HG02870 (cell line): ENCODE data around the gene ESRRB.
"Not testable (repeated sequence)": the region's sequence is repeated elsewhere in the genome, so short reads cannot be mapped to it uniquely, and the experiment has no call there.

Experiments used
- ATAC-seq: cut with Tn5 transposase; IDR thresholded peaks from one replicate; pipeline ENCODE4 v1.9.1; 2021; ENCODE audit warnings: mild to moderate bottlenecking, moderate library complexity; ENCODE audit not compliant: unreplicated experiment

ESRRB gene

DNA sequence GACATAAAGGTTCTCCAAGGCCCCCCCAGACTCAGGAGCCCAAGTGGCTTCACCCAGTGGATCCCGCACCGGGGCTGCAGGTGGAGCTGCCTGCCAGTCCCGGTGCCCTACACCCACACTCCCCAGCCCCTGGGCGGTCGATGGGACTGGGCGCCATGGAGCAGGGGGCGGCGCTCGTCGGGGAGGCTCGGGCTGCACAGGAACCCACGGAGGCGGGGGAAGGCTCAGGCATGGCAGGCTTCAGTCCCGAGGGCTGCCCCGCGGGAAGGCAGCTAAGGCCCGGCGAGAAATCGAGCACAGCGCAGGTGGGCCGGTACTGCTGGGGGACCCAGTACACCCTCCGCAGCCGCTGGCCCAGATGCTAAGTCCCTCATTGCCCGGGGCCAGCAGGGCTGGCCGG, 160.7 kb downstream of the ESRRB start:
- ATAC-seq, result not testable (repeated sequence)

DNA sequence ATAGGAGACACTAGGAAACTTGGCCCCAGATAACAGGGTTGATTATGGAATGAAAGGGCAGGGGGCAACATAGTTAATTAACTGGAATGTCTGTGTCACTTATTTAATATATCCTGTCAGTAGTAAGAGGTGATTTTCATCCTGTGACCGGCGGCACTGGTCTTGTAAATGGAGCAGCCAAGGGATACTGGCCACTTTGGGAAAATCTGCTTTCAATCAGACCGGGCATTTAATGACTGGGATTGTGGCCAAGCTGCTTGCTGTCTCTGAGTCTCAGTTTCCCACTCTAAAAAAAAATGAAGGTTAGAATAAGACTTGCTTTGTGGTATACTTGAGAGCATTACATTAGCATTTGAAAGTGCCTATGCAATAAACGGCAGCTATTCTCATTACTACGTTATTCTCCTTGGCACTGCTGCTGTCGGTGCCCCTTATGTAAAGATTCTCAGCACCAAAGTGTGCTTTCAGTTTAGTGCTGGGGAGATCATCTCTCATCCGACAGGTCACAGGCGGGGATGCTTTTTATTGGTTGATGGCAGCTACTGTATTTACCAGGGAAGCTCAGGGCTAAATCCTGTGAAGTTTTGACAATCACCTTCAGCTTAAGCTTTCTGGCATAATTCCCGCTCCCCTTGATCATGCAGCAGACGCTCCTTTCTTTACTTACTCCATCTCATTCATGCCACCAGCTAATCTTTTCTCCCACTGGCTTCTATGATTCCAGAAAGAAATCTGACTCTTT, 162.1 kb downstream of the ESRRB start:
- no peak for ATAC-seq

- no peak for ATAC-seq
Measured at GRCh38 chr14:76538648-76539008, 162.7 kb downstream of the ESRRB start.

- no peak for ATAC-seq
Measured at GRCh38 chr14:76539130-76539529, 163.2 kb downstream of the ESRRB start.

DNA sequence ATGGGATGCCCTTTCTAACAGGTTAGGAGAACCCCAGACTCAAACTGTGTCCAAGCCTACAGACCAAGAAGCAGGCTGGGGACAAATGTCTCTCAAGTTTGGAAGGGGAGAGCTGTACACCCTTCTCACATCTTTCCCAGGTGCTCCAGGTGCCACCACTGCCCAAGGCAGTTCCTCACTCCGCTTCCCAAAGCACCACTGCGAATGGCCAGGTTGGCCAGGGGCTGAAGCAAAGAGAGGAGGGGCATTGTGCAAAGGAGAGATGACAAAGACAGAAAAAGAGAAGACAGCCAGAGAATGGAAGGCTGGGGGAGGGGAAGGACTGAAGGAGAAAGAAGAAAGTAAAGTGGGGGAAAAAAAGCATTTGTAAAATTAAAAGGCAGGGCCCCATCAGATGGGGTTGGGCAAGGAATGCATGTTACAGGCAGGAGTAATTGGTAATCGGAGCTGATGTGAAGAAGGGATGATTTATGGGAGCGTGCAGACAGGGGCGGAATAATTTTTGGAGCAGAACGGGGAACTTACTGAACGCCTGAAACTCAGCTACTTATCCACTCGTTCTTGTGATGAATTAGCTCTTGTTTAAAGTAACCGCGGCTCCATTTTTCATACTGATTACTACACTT, 165.8 kb downstream of the ESRRB start:
- ATAC-seq, result no peak

DNA sequence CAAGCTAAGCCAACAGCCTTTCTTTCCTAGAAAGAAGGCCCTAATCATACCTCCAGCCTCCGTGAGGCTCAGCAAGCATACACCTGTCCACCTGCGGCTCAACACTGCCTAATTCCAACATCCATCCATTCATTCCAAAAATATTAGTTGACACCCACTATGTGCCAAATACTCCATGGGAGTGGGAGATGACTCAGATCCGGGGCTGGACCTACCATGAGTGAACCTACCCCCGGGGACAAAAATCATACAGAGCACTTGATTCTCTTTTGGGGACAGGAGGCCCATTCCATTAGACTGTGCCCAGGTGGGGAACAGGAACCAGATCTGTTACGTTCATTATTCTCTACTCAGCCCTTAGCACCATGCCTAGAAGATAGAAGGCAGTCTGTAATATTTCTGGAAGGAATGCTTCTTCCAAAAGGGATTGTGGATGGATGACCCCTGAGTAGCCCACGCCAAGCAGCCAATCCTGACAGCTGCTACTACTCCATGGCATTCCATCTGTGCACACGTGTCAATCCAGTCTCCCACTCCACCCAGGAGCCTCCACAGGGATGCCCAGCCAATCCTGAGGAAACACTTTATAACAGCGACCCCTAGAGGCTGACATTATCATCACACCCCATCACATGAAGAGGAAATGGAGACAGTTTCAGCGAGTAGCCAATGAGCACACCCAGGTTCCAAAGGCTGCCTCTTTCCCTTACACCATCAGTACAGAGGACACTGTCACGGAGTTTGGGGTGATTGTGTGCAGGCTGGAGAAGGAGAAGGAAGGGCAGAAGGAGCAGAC, 170.7 kb downstream of the ESRRB start:
- ATAC-seq, result no peak

- no peak for ATAC-seq
Measured at GRCh38 chr14:76547831-76548230, 171.9 kb downstream of the ESRRB start.

DNA sequence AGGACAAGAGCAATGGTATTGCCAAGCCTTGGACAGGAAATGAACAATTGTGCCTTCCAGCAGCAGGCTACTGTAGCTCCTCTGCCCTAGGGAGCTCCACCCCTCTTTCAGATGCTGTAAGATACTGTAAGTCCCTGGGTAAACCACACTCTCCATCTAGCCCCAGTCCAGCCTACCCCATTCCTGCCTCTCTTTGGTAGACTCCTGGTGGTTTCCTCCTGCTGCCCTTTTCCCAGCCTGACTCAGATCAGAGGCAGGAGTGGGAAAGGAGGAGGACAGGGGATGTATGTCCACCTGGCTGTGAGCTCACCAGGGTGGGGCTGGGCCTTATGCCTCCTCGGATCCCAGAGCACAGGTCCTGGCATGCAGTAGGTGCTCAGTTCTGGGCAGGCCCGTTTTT, 174.6 kb downstream of the ESRRB start:
- ATAC-seq, result no peak

DNA sequence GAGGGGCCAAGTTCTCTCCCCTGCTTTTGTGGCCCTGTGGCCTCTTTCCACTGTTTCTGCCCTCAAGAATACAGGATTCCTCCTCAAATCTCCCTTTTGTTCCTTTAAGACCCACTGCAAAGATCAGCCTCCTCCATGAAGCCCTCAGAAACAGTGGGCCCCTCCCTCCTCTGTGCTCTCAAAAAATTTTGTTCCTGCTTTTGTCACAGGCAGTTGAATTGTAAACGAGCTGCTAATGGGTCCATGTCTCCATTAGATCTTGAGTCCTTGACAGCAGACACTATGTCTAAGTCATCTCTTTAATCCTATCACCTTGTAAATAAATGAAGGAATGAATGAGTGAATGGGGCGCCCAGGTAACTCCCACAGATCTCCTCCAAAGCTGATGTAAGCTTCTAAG, 175.2 kb downstream of the ESRRB start:
- no peak for ATAC-seq
